ENCODE measurements around the gene SRC.

SRC gene

DNA sequence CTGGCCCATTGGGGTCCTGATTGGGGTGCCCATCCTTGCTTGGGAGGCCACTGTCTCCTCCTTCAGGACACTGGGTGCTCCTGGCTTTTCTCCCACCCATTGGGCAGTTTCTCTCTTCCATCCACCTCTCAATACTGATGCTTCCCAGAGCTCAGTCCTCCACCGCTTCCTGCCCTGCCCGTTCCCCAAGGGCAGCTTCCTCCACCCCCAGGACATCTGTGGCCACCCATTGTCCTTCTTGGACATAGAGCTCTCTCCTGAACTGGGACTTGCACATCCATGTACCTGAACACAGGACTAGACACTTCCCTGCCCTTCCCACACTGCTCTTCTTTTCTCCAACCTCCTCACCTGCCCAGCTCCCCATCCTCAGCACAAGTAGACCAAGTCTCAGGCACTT, 105.7 kb downstream of the SRC start:
- peaks cover 23% of the 10 kb centered on the region for H3K27me3 Mint-ChIP-seq (ENCODE audit: low read depth, poor library complexity)
- H3K4me3 Mint-ChIP-seq, result no peak overlapping the region
- peaks cover 31% of the 10 kb centered on the region for H3K9me3 Mint-ChIP-seq
- no peak overlapping the region for H3K27ac Mint-ChIP-seq
- no peak for DNase-seq
- peaks cover 10% of the 10 kb centered on the region for H3K4me1 Mint-ChIP-seq
- H3K36me3 Mint-ChIP-seq (ENCODE audit: low read depth), result no peaks in the 10 kb centered on the region
- TF ChIP-seq, protein P1, sequence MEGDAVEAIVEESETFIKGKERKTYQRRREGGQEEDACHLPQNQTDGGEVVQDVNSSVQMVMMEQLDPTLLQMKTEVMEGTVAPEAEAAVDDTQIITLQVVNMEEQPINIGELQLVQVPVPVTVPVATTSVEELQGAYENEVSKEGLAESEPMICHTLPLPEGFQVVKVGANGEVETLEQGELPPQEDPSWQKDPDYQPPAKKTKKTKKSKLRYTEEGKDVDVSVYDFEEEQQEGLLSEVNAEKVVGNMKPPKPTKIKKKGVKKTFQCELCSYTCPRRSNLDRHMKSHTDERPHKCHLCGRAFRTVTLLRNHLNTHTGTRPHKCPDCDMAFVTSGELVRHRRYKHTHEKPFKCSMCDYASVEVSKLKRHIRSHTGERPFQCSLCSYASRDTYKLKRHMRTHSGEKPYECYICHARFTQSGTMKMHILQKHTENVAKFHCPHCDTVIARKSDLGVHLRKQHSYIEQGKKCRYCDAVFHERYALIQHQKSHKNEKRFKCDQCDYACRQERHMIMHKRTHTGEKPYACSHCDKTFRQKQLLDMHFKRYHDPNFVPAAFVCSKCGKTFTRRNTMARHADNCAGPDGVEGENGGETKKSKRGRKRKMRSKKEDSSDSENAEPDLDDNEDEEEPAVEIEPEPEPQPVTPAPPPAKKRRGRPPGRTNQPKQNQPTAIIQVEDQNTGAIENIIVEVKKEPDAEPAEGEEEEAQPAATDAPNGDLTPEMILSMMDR (IDR thresholded peaks at IDR 0.05), result no peak

DNA sequence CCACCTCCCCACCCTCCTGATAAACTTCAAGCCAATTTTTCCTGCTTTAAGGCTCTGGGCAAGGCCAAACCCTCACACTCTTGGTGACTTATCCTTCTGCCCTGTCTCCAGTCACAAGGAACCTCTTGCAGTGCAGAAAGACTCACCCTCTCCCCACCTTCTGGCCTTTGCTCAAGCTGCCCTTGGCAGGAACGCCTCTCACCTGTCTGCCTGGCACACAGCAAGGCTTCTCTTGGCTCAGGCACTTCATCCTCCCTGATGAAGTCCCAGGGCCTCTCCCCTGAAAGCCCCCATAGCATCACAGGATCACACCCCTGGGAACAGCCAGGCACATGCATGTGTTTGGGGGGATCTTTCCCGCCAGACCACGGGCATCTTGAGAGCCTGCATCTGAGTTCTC, 106.3 kb downstream of the SRC start:
- TF ChIP-seq, protein P1 (IDR thresholded peaks at IDR 0.05), result no peak
- H3K36me3 Mint-ChIP-seq (ENCODE audit: low read depth), result peaks cover under 1% of the 10 kb centered on the region
- H3K9me3 Mint-ChIP-seq, result peaks cover 37% of the 10 kb centered on the region
- H3K4me1 Mint-ChIP-seq, result peaks cover 10% of the 10 kb centered on the region
- H3K27ac Mint-ChIP-seq, result no peak overlapping the region
- DNase-seq, result no peak
- H3K27me3 Mint-ChIP-seq (ENCODE audit: low read depth, poor library complexity), result peaks cover 16% of the 10 kb centered on the region
- no peak overlapping the region for H3K4me3 Mint-ChIP-seq

DNA sequence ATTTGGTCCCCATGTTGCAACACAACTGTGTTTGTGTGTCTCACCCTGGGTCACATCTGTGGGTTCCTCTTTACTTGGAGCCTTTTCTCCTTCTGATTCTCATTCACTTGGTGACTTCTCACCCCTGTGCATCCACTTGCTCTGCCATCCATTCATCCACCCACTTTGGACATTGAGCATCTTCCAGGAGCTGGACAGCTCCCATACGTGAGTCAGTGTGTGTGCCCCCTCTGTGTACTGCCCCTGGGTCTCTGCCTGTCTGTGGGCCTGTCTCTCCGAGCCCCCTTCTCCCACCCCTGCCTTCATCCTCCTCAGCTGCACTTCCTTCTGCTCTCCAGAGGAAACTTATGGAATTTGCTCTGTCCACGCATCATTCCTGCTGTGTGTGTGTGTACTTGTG, 107.3 kb downstream of the SRC start:
- TF ChIP-seq, protein P1 (IDR thresholded peaks at IDR 0.05), result no peak
- peaks cover 10% of the 10 kb centered on the region for H3K27me3 Mint-ChIP-seq (ENCODE audit: low read depth, poor library complexity)
- H3K36me3 Mint-ChIP-seq (ENCODE audit: low read depth), result peaks cover 7% of the 10 kb centered on the region
- H3K9me3 Mint-ChIP-seq, result peaks cover 47% of the 10 kb centered on the region
- H3K4me1 Mint-ChIP-seq, result peaks cover 10% of the 10 kb centered on the region
- H3K27ac Mint-ChIP-seq, result no peak overlapping the region
- DNase-seq, result no peak
- no peak overlapping the region for H3K4me3 Mint-ChIP-seq

DNA sequence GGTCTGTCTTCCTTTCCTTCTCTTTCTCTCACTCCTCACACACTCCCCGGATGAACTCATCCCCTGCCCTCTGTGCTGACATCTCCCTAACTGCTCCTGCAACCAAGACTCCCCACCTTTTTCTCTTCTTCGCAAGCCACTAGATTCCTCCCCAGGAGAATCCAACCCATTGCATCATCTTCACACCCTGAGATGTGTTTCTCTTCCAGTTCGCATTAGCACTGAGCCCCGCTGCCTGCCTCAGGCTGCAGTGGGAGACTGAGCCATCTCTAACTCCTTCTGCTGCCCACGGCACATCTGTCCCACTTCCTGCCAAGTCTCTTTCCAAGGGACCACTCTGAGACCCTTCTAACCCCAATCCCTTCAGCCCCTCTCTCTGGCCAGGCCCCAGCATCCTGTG, 107.9 kb downstream of the SRC start:
- Mint-ChIP-seq H3K9me3 (peaks cover 53% of the 10 kb centered on the region), H3K36me3 (ENCODE audit: low read depth) (peaks cover 8% of the 10 kb centered on the region), H3K27me3 (ENCODE audit: low read depth, poor library complexity) (peaks cover 15% of the 10 kb centered on the region), H3K27ac (peak overlapping the region; percentile 9), H3K4me3 (no peak overlapping the region), H3K4me1 (peaks cover 10% of the 10 kb centered on the region)
- TF ChIP-seq, protein P1 (IDR thresholded peaks at IDR 0.05), result no peak
- no peak for DNase-seq

DNA sequence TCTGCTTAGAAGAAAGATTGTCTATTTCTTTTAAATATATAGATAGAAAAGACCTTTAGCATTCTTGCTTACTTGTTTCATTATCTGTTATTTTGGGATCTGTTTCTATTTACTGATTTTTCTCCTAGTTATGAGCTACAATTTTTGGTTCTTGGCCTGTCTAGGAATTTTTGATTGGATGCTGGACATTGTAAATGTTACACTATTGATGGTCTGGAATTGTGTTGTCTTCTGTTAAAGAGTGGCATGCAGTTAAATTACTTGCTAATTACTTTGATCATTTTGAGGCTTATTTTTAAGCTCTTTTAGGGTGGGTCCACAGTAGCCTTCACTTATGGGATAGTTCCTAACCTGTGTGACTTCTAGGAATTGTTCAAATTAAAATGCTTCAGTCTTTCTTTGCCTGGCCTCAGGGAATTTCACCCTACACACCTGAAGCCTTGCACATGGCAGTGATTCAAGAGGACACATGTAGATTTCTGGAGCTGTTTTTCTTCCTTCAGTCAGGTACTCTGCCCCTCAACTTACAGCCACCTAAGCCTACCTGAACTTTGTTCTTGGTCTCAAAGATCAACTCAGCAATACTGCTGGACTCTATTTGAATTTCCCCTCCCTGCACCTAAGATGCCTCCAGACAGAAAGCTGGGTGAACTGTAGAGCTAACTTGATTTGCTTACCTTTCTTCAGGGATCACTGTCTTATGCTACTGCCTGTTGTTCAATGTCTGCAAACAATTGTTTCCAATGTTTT, 108.9 kb downstream of the SRC start:
- Mint-ChIP-seq H3K27ac (no peak overlapping the region), H3K4me1 (peaks cover 10% of the 10 kb centered on the region), H3K4me3 (no peak overlapping the region), H3K36me3 (ENCODE audit: low read depth) (peaks cover 12% of the 10 kb centered on the region), H3K9me3 (peaks cover 62% of the 10 kb centered on the region), H3K27me3 (ENCODE audit: low read depth, poor library complexity) (peaks cover 15% of the 10 kb centered on the region)
- no peak for DNase-seq
- TF ChIP-seq, protein P1 (IDR thresholded peaks at IDR 0.05), result no peak

Measured in nephron progenitor cell (in vitro differentiated cells).